Endodermal cell (in vitro differentiated cells): ENCODE measurements around the gene HCAR3. TPM values are rescaled to one million over a fixed set of nuclear protein-coding genes. Genes with fewer than 3 reads are reported as not detected.

Source experiments
- DNase-seq: peaks from one replicate; pipeline ENCODE4 v3.0.0-alpha.2; 2017
- H3K27ac ChIP-seq: 2 replicates; pipeline ENCODE4 v1.5.1; 2013; ENCODE audit warnings: mild to moderate bottlenecking, low read depth, low read length, moderate library complexity
- H3K27me3 ChIP-seq: 2 replicates; pipeline ENCODE4 v1.6.1; 2013; ENCODE audit warnings: mild to moderate bottlenecking, low read length, moderate library complexity; ENCODE audit not compliant: insufficient read depth, control insufficient read depth, poor library complexity, severe bottlenecking
- H3K36me3 ChIP-seq: 2 replicates; pipeline ENCODE4 v1.7.0; 2013; ENCODE audit warnings: mild to moderate bottlenecking, low read length, moderate library complexity; ENCODE audit not compliant: control insufficient read depth, insufficient read depth
- H3K4me1 ChIP-seq: one replicate; pipeline ENCODE4 v1.7.0; 2013; ENCODE audit warnings: low read length; ENCODE audit not compliant: control insufficient read depth, insufficient read depth
- H3K4me3 ChIP-seq: 2 replicates; pipeline ENCODE4 v1.5.1; 2013; ENCODE audit warnings: mild to moderate bottlenecking, low read length, moderate library complexity
- H3K9ac ChIP-seq: 2 replicates; pipeline ENCODE4 v1.6.1; 2013; ENCODE audit warnings: mild to moderate bottlenecking, low read length, moderate library complexity; ENCODE audit not compliant: poor library complexity, severe bottlenecking; ENCODE audit errors: extremely low read depth
- H3K9me3 ChIP-seq: 2 replicates; pipeline ENCODE4 v1.6.1; 2013; ENCODE audit warnings: mild to moderate bottlenecking, low read length, moderate library complexity; ENCODE audit not compliant: control insufficient read depth
- H3K27ac Mint-ChIP-seq: 2 replicates; pipeline ENCODE4 v1.8.0; 2020; ENCODE audit warnings: mixed read lengths
- H3K27me3 Mint-ChIP-seq: 2 replicates; pipeline ENCODE4 v1.8.0; 2021; ENCODE audit warnings: mild to moderate bottlenecking, mixed read lengths; ENCODE audit not compliant: insufficient read depth
- H3K36me3 Mint-ChIP-seq: 2 replicates; pipeline ENCODE4 v1.8.0; 2020; ENCODE audit warnings: low read depth, mixed read lengths
- H3K4me1 Mint-ChIP-seq: 2 replicates; pipeline ENCODE4 v1.8.0; 2020; ENCODE audit warnings: mixed read lengths
- H3K4me3 Mint-ChIP-seq: 2 replicates; pipeline ENCODE4 v1.8.0; 2020; ENCODE audit warnings: mild to moderate bottlenecking, moderate library complexity, mixed read lengths
- H3K9me3 Mint-ChIP-seq: 2 replicates; pipeline ENCODE4 v1.8.0; 2020; ENCODE audit warnings: mild to moderate bottlenecking, mixed read lengths
- WGBS, 2 experiments: methylation state at CpG; one replicate each; pipeline versions ENCODE4 v1.1.5 to v1.1.7; 2013; ENCODE audit warnings: missing lambda C conversion rate in 2 of 2, mixed read lengths in 1 of 2; ENCODE audit not compliant: insufficient coverage in 1 of 2, insufficient read length in 1 of 2; 5-methylcytosine and 5-hydroxymethylcytosine counted together
- total RNA-seq, 2 donors: library from RNA; stranded (reverse); fragmentation: NEBNext Ultra II Directional in 1 of 2; extraction: Animal tissue kit (Norgen Biotek cat#: 25700) in 1 of 2; gene quantifications; 2 replicates in 1 of 2; 3 replicates in 1 of 2; pipeline ENCODE4 v1.2.1, GENCODE V29; 2021
- TF ChIP-seq, protein P1 (sequence below): fragments of 200-600 bp; sonication (generic); conservative IDR thresholded peaks from 2 replicates; pipeline ENCODE4 v1.5.0; 2021; ENCODE audit warnings: antibody characterized with exemption, mild to moderate bottlenecking

HCAR3 gene
- total RNA-seq, 2 donors from 2014 or later, result not detected

DNA sequence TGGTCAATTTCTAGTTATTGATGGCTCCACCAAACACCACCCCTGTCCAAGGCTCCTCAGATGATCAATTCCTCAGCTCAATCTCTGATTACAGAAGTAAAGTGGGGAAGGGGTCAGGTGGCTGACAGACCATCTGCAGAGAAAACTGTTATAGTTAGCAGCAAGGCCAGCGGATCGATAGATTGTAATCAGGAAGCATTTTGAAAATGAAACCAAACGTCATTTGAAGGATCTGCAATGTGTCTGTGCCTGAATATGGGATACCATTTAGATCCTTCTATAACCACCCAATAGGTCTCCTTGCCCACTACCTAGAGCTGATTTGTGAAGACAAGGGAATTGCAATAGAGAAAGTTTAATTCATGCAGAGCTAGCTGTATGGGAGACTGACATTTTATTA is 25.0 kb downstream of the HCAR3 start:
- H3K27me3 ChIP-seq, result no peaks in the 10 kb centered on the region
- H3K4me1 ChIP-seq, result no peaks in the 10 kb centered on the region
- H3K27ac Mint-ChIP-seq, result no peak overlapping the region
- no peak overlapping the region for H3K4me3 Mint-ChIP-seq
- WGBS, 2 experiments, result 78 to 100% methylated on average over 3 of the region's 3 CpGs
- DNase-seq, result no peak
- no peaks in the 10 kb centered on the region for H3K36me3 Mint-ChIP-seq
- TF ChIP-seq, protein P1, sequence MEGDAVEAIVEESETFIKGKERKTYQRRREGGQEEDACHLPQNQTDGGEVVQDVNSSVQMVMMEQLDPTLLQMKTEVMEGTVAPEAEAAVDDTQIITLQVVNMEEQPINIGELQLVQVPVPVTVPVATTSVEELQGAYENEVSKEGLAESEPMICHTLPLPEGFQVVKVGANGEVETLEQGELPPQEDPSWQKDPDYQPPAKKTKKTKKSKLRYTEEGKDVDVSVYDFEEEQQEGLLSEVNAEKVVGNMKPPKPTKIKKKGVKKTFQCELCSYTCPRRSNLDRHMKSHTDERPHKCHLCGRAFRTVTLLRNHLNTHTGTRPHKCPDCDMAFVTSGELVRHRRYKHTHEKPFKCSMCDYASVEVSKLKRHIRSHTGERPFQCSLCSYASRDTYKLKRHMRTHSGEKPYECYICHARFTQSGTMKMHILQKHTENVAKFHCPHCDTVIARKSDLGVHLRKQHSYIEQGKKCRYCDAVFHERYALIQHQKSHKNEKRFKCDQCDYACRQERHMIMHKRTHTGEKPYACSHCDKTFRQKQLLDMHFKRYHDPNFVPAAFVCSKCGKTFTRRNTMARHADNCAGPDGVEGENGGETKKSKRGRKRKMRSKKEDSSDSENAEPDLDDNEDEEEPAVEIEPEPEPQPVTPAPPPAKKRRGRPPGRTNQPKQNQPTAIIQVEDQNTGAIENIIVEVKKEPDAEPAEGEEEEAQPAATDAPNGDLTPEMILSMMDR, result no peak
- no peaks in the 10 kb centered on the region for H3K36me3 ChIP-seq
- no peaks in the 10 kb centered on the region for H3K9me3 ChIP-seq
- H3K9me3 Mint-ChIP-seq, result no peaks in the 10 kb centered on the region
- H3K4me3 ChIP-seq, result no peak overlapping the region
- peaks cover 3% of the 10 kb centered on the region for H3K27me3 Mint-ChIP-seq
- H3K4me1 Mint-ChIP-seq, result peaks cover 2% of the 10 kb centered on the region
- H3K9ac ChIP-seq, result no peak overlapping the region
- no peak overlapping the region for H3K27ac ChIP-seq

DNA sequence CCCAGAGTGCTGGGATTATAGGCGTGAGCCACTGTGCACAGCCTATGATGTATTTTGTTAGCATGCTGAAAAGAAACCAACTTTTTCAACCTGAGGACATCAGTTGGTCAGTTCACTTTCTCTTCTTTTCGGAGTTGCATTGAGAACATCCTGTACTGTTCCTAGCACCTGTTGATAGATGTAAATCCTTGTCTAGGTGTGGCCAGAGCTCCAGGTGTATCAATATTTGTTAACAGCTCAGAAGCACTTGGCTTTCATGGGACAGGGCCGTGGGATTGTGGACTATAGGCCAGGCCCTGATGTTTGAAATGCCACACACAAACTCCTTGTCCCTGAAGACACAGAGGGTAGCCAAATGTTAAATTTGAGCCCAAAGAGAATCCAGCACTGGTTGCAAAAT is 28.3 kb downstream of the HCAR3 start:
- WGBS, 2 experiments, result 93 to 94% methylated on average over 3 of the region's 3 CpGs
- no peaks in the 10 kb centered on the region for H3K9me3 Mint-ChIP-seq
- no peak overlapping the region for H3K4me3 Mint-ChIP-seq
- no peaks in the 10 kb centered on the region for H3K9me3 ChIP-seq
- H3K36me3 Mint-ChIP-seq, result no peaks in the 10 kb centered on the region
- H3K27ac Mint-ChIP-seq, result no peak overlapping the region
- no peak overlapping the region for H3K4me3 ChIP-seq
- H3K27me3 ChIP-seq, result no peaks in the 10 kb centered on the region
- H3K4me1 Mint-ChIP-seq, result peaks cover 2% of the 10 kb centered on the region
- peaks cover 11% of the 10 kb centered on the region for H3K27me3 Mint-ChIP-seq
- H3K4me1 ChIP-seq, result no peaks in the 10 kb centered on the region
- no peak overlapping the region for H3K9ac ChIP-seq
- no peak for DNase-seq
- H3K36me3 ChIP-seq, result no peaks in the 10 kb centered on the region
- TF ChIP-seq, protein P1, result no peak
- H3K27ac ChIP-seq, result no peak overlapping the region

DNA sequence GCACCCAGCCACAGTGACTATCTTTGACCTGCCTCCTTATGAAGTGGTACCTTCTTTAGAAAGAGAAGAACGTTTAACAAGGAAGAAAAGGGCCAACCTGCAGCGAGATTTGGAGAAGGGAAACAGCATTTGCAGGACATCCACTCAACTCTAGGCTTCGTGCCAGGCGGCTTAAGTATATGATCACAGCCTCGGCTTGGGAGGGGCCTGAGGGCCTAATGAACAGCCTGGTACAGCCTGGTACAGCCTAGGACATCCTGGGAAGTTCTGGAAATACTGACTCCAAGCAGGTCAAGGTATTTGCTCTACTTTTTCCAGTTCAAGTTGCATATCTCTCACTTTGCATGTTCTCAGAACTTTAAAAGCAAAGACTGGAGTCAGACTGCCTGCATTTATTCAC is 29.5 kb downstream of the HCAR3 start:
- WGBS, 2 experiments, result 84 to 90% methylated on average over 5 of the region's 5 CpGs
- Histone ChIP-seq H3K9me3 (no peaks in the 10 kb centered on the region), H3K27ac (no peak overlapping the region), H3K27me3 (no peaks in the 10 kb centered on the region), H3K4me3 (no peak overlapping the region), H3K9ac (no peak overlapping the region), H3K36me3 (no peaks in the 10 kb centered on the region), H3K4me1 (no peaks in the 10 kb centered on the region)
- Mint-ChIP-seq H3K4me3 (no peak overlapping the region), H3K9me3 (no peaks in the 10 kb centered on the region), H3K4me1 (peaks cover 2% of the 10 kb centered on the region), H3K27me3 (peaks cover 21% of the 10 kb centered on the region), H3K36me3 (no peaks in the 10 kb centered on the region), H3K27ac (no peak overlapping the region)
- TF ChIP-seq, protein P1, result no peak
- DNase-seq, result no peak
